Measurements from ENCODE around the gene ZNF48. TPM values are rescaled to one million over a fixed set of nuclear protein-coding genes. Genes with fewer than 3 reads are reported as not detected.
A peak's percentile ranks its signal among the peaks of the same experiment; 100 is the strongest.

The ZNF48 gene
- total and polyA plus RNA-seq, 10 donors: 2.7 to 10.4 (median 8.4) TPM

DNA sequence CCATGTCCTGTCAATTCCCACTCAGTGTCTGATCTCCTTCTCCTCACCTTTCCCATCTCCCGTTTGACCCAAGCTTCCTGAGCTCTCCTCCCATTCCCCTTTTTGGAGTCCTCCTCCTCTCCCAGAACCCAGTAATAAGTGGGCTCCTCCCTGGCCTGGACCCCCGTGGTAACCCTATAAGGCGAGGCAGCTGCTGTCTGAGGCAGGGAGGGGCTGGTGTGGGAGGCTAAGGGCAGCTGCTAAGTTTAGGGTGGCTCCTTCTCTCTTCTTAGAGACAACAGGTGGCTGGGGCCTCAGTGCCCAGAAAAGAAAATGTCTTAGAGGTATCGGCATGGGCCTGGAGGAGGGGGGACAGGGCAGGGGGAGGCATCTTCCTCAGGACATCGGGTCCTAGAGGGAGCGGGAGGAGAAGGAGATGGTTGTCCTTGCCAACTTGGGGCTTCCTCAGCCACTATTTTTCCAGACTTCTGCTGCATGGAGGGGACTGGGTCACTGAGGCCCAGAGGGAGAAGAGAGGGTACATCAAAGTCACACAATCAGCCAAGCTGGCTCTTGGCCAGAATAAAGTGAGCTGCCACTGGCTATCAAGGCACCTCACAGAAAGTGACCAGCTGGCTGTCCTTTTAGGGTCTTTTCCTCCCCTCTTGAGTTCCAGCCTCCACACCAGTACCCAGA, 23.0 kb upstream of the ZNF48 start:
- TF ChIP-seq, protein P1, sequence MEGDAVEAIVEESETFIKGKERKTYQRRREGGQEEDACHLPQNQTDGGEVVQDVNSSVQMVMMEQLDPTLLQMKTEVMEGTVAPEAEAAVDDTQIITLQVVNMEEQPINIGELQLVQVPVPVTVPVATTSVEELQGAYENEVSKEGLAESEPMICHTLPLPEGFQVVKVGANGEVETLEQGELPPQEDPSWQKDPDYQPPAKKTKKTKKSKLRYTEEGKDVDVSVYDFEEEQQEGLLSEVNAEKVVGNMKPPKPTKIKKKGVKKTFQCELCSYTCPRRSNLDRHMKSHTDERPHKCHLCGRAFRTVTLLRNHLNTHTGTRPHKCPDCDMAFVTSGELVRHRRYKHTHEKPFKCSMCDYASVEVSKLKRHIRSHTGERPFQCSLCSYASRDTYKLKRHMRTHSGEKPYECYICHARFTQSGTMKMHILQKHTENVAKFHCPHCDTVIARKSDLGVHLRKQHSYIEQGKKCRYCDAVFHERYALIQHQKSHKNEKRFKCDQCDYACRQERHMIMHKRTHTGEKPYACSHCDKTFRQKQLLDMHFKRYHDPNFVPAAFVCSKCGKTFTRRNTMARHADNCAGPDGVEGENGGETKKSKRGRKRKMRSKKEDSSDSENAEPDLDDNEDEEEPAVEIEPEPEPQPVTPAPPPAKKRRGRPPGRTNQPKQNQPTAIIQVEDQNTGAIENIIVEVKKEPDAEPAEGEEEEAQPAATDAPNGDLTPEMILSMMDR (IDR thresholded peaks at IDR 0.05 in 8 of 11, conservative IDR thresholded peaks at IDR 0.05 in 3 of 11): no peak
- no peak for TF ChIP-seq POLR2AphosphoS5 (IDR thresholded peaks at IDR 0.05)
- TF ChIP-seq POLR2A (IDR thresholded peaks at IDR 0.05): no peak
- Histone ChIP-seq H3K27me3 (replicated peaks in 1 of 7) (no peaks in the 10 kb centered on the region), H3K27ac (peak overlapping the region in 3 of 8 donors; percentile 95 to 96 (median 95)), H3K4me1 (peaks cover 18 to 50% (median 37%) of the 10 kb centered on the region in 6 donors), H3K4me3 (no peak overlapping the region), H3K9me3 (no peaks in the 10 kb centered on the region), H3K36me3 (peaks cover 0 to 3% (median 0%) of the 10 kb centered on the region in 6 donors)
- intact Hi-C loops (cut with DNase I; ENCODE audit: low total_unique reads): no loop called here
- WGBS, 5 donors: 69 to 84% (median 79%) methylated on average over 6 of the region's 6 CpGs
- DNase-seq: no peak

DNA sequence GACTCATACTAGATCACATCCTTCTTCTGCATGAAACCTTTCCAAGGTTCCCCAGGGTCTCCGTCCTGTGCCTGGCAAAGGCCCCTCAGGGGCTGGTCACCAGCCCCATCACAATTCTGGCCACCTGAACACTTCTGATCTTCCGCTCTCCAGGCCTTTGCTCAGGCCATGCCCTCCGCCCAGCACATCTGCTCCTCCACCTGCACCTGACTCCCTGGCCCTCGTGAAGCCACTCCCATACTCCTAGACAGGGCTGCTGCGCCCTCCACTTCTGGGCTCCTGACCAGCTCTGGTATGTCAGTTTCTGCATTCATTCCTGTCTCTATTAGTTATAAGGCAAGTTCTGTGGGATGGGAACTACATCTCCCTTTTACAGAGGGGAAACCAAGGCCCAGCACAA, 22.5 kb upstream of the ZNF48 start:
- Histone ChIP-seq H3K9me3 (no peaks in the 10 kb centered on the region), H3K4me1 (peaks cover 14 to 50% (median 36%) of the 10 kb centered on the region in 6 donors), H3K27ac (no peak overlapping the region), H3K4me3 (no peak overlapping the region), H3K27me3 (replicated peaks in 1 of 7) (no peaks in the 10 kb centered on the region), H3K36me3 (no peaks in the 10 kb centered on the region)
- WGBS, 5 donors: 93 to 97% (median 95%) methylated on average over 5 of the region's 5 CpGs
- DNase-seq: no peak
- intact Hi-C loops (cut with DNase I; ENCODE audit: low total_unique reads): no loop called here
- TF ChIP-seq POLR2AphosphoS5 (IDR thresholded peaks at IDR 0.05): no peak
- no peak for TF ChIP-seq POLR2A (IDR thresholded peaks at IDR 0.05)

DNA sequence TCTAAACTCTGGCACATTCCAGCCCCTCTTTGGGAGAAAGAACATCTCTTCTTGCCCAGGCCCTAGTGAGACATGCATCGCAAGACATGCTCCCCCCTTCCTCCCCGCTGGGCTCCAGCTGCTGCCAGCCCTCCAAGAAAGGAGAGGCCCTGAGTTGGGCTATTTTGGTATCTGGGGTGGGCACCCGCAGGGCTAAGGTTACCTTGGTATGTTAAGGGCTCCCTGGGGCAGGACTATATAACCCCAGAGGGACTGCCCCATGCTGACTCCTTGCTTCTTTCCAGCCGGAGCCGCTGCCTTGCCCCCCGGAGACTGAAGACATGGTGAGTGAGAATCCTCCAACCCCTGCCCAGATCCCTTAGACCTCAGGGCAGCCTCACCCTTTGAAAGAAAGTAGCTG, 20.7 kb upstream of the ZNF48 start, which contains the start of gene MYL11:
Gene MYL11 (plus strand): TSS at position 265 of the 400 bp plus-strand sequence. CDS start 56 bp downstream, at position 321.
- Histone ChIP-seq H3K9me3 (no peaks in the 10 kb centered on the region), H3K27ac (peak within 1 kb of the TSS in 1 of 8 donors; percentile 100), H3K4me3 (no peak within 1 kb of the TSS), H3K4me1 (peaks cover 11 to 48% (median 29%) of the 10 kb centered on the region in 6 donors), H3K36me3 (no peaks in the 10 kb centered on the region), H3K27me3 (replicated peaks in 1 of 7) (no peaks in the 10 kb centered on the region)
- no peak for DNase-seq
- WGBS, 5 donors: 84 to 92% (median 91%) methylated on average over 5 to 6 of the region's 6 CpGs
- intact Hi-C loops (cut with DNase I; ENCODE audit: low total_unique reads): no loop called here
- TF ChIP-seq, protein P1 (IDR thresholded peaks at IDR 0.05 in 8 of 11, conservative IDR thresholded peaks at IDR 0.05 in 3 of 11): no peak
- TF ChIP-seq POLR2AphosphoS5 (IDR thresholded peaks at IDR 0.05) (no peak), POLR2A (IDR thresholded peaks at IDR 0.05) (no peak)

DNA sequence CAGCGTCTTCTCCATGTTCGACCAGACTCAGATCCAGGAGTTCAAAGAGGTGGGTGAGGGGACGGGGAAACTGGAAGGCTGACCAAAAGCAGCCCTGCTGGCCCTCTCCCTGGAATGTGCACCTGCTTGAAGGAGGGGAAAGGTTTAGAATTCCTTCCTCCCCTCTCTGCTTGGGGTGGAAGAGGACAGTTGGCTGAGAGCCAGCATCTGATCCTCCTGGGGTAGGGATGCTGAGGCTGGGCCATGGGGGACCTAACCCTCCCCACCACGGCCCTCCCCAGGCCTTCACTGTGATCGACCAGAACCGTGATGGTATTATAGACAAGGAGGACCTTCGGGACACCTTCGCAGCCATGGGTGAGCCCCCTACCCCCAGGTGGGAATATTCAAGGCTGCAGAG, 19.4 kb upstream of the ZNF48 start:
- 92 to 98% (median 95%) methylated on average over 6 to 8 of the region's 8 CpGs for WGBS, 5 donors
- intact Hi-C loops (cut with DNase I; ENCODE audit: low total_unique reads): no loop called here
- no peak for DNase-seq

More for the DNA sequence above, 19.4 kb upstream of the ZNF48 start:
- Histone ChIP-seq H3K36me3 (peaks cover 0 to 11% (median 0%) of the 10 kb centered on the region in 6 donors), H3K4me1 (peaks cover 12 to 59% (median 36%) of the 10 kb centered on the region in 6 donors), H3K9me3 (no peaks in the 10 kb centered on the region), H3K4me3 (no peak overlapping the region), H3K27ac (peak overlapping the region in 2 of 8 donors; percentile 99 to 100), H3K27me3 (replicated peaks in 1 of 7) (no peaks in the 10 kb centered on the region)
- TF ChIP-seq POLR2AphosphoS5 (IDR thresholded peaks at IDR 0.05) (no peak), POLR2A (IDR thresholded peaks at IDR 0.05) (no peak)
- TF ChIP-seq, protein P1 (IDR thresholded peaks at IDR 0.05 in 8 of 11, conservative IDR thresholded peaks at IDR 0.05 in 3 of 11): no peak

All from spleen (tissue), 11 donors.